Endothelial cell of umbilical vein (primary cell): ENCODE measurements around the gene ADD2. TPM values are rescaled to one million over a fixed set of nuclear protein-coding genes. Genes with fewer than 3 reads are reported as not detected.

Experiments used
- BruUV-seq: library from RNA; stranded (reverse); fragments of 400-500 nt; replicated peaks from 2 replicates; lab custom pipeline; 2021; lab: Mats Ljungman, UMichigan
- CTCF ChIA-PET: fragments of 300-600, 350-600 bp; sonication (Branson Sonifier 250); formaldehyde crosslinking; loops from one replicate; lab custom pipeline; 2021; ENCODE audit warnings: antibody characterized with exemption, inconsistent platforms; lab: Charles Lee
- POLR2A ChIA-PET: fragments of 300-600, 350-600 bp; sonication (Branson Sonifier 250); formaldehyde crosslinking; loops from one replicate; lab custom pipeline; 2021; ENCODE audit warnings: antibody characterized with exemption, inconsistent platforms; lab: Charles Lee
- DNase-seq: peaks from one replicate; pipeline ENCODE4 v3.0.0-alpha.2; 2011; ENCODE audit warnings: low read depth, low spot score
- FAIRE-seq: peaks from 2 replicates; lab custom pipeline; 2011; peaks lifted over from hg19 to GRCh38; lab: Jason Lieb, UNC
- H2AFZ ChIP-seq: 2 replicates; pipeline ENCODE4 v1.6.0; 2012; ENCODE audit warnings: low read depth, low read length, control low read depth, inconsistent platforms
- H3K27ac ChIP-seq: 2 replicates; pipeline ENCODE4 v1.5.1; 2011; ENCODE audit warnings: low read depth, mild to moderate bottlenecking, control low read depth, low read length, moderate library complexity; ENCODE audit not compliant: insufficient read depth
- H3K27me3 ChIP-seq, 2 experiments: 2 replicates each; pipeline versions ENCODE4 v1.6.0 to v1.6.1; 2011; ENCODE audit warnings: low read length in 2 of 2, mixed read lengths in 1 of 2; ENCODE audit not compliant: control insufficient read depth in 2 of 2, insufficient read depth in 2 of 2
- H3K36me3 ChIP-seq, 2 experiments: 2 replicates in 1 of 2; 3 replicates in 1 of 2; pipeline ENCODE4 v1.5.1; 2011; ENCODE audit warnings: low read length in 2 of 2, mild to moderate bottlenecking in 1 of 2, moderate library complexity in 1 of 2; ENCODE audit not compliant: control insufficient read depth in 2 of 2, insufficient read depth in 2 of 2; ENCODE audit errors: extremely low read depth in 1 of 2
- H3K4me1 ChIP-seq: 3 replicates; pipeline ENCODE4 v1.5.1; 2011; ENCODE audit warnings: mild to moderate bottlenecking, low read length; ENCODE audit not compliant: control insufficient read depth, insufficient read depth; ENCODE audit errors: extremely low read depth
- H3K4me2 ChIP-seq: 2 replicates; pipeline ENCODE4 v1.6.1; 2011; ENCODE audit warnings: low read length, control low read depth, mixed read lengths; ENCODE audit not compliant: insufficient read depth
- H3K4me3 ChIP-seq, 3 experiments: fragments of 200-600 bp in 1 of 3; sonication (generic), shearing (Covaris generic) in 1 of 3; replicated peaks in 1 of 3; 2 replicates each; pipeline ENCODE4 v1.5.1; 2011 to 2016; ENCODE audit warnings: control low read depth in 3 of 3, low read length in 3 of 3, mild to moderate bottlenecking in 2 of 3, inconsistent platforms in 1 of 3, low read depth in 1 of 3, moderate library complexity in 1 of 3; ENCODE audit not compliant: insufficient read depth in 1 of 3
- H3K79me2 ChIP-seq: 2 replicates; pipeline ENCODE4 v1.6.0; 2012; ENCODE audit warnings: low read length, inconsistent platforms; ENCODE audit not compliant: control insufficient read depth, insufficient read depth
- H3K9ac ChIP-seq: replicated peaks from 2 replicates; pipeline ENCODE3; 2011; ENCODE audit warnings: low read length, control low read depth; ENCODE audit not compliant: insufficient read depth; ENCODE audit errors: extremely low read depth
- H3K9me1 ChIP-seq: replicated peaks from 3 replicates; pipeline ENCODE4 v1.6.0; 2011; ENCODE audit warnings: mild to moderate bottlenecking, low read length; ENCODE audit not compliant: control insufficient read depth, insufficient read depth; ENCODE audit errors: extremely low read depth
- H3K9me3 ChIP-seq: replicated peaks from 2 replicates; pipeline ENCODE4 v1.5.1; 2012; ENCODE audit warnings: low read length, inconsistent platforms; ENCODE audit not compliant: control insufficient read depth, insufficient read depth
- H4K20me1 ChIP-seq: replicated peaks from 2 replicates; pipeline ENCODE3; 2011; ENCODE audit warnings: mild to moderate bottlenecking, low read length; ENCODE audit not compliant: control insufficient read depth, insufficient read depth; ENCODE audit errors: extremely low read depth
- CTCF ChIP-seq, 2 donors: IDR thresholded peaks; 1 replicate in 1 of 2; 2 replicates in 1 of 2; pipeline ENCODE4 v1.5.1; 2011; ENCODE audit warnings: low read length in 2 of 2, mild to moderate bottlenecking in 2 of 2, moderate library complexity in 2 of 2, control low read depth in 1 of 2, inconsistent platforms in 1 of 2, low read depth in 1 of 2; ENCODE audit not compliant: insufficient read depth in 1 of 2; ENCODE audit errors: extremely low read depth in 1 of 2
- EZH2 ChIP-seq: IDR thresholded peaks from 2 replicates; pipeline ENCODE4 v1.6.1; 2012; ENCODE audit warnings: borderline replicate concordance, low read depth, mild to moderate bottlenecking, moderate library complexity, low read length, inconsistent platforms; ENCODE audit not compliant: severe bottlenecking
- FOS ChIP-seq: IDR thresholded peaks from 2 replicates; pipeline ENCODE4 v1.6.1; 2011; ENCODE audit warnings: mild to moderate bottlenecking, low read length, moderate library complexity, borderline replicate concordance; ENCODE audit not compliant: insufficient read depth
- GATA2 ChIP-seq: IDR thresholded peaks from 2 replicates; pipeline ENCODE4 v1.7.0; 2011; ENCODE audit warnings: low read depth, mild to moderate bottlenecking, moderate library complexity, mixed read lengths, low read length; ENCODE audit not compliant: insufficient read length, insufficient read depth
- JUN ChIP-seq: IDR thresholded peaks from 2 replicates; pipeline ENCODE4 v1.6.1; 2011; ENCODE audit warnings: borderline replicate concordance, low read depth; ENCODE audit not compliant: insufficient read length, insufficient read depth
- MYC ChIP-seq: IDR thresholded peaks from one replicate; pipeline ENCODE4 v1.6.1; 2011; ENCODE audit warnings: mild to moderate bottlenecking, low read depth, low read length
- POLR2A ChIP-seq: IDR thresholded peaks from 2 replicates; pipeline ENCODE4 v1.6.1; 2012; ENCODE audit warnings: low read depth, mild to moderate bottlenecking, control low read depth, low read length
- POLR2AphosphoS5 ChIP-seq: IDR thresholded peaks from 2 replicates; pipeline ENCODE4 v1.6.1; 2012; ENCODE audit warnings: low read depth, mild to moderate bottlenecking, control low read depth, low read length, moderate library complexity; ENCODE audit not compliant: insufficient read depth
- dilution Hi-C: fragments of 300-500 bp; cut with MboI; formaldehyde crosslinking; loops from one replicate; pipeline ENCODE4 v1.15.0; 2019; ENCODE audit warnings: low sequenced_read_pairs; ENCODE audit not compliant: extremely low pct_ligation_motif_present
- intact Hi-C: fragments of 100-400 bp; cut with micrococcal nuclease; formaldehyde crosslinking; loops from one replicate; pipeline ENCODE4 v1.10.0; 2022
- polyA plus RNA-seq, 4 experiments: library from polyadenylated mRNA; depleted of rRNA in 3 of 4; stranded (reverse) in 3 of 4; unstranded in 1 of 4; fragments of >200 nt; gene quantifications; 2 replicates each; pipeline versions ENCODE4 v1.2.1 to v1.2.3, GENCODE V29; 2011 to 2012; ENCODE audit warnings: missing spikeins in 1 of 4
- total RNA-seq: library from RNA; stranded (reverse); gene quantifications from 2 replicates; pipeline ENCODE4 v1.2.3, GENCODE V29; 2021

Gene ADD2
- total and polyA plus RNA-seq, 2 donors (not counting 3 experiments of a cell fraction or from before 2014, with no cell fraction given), result 0.17 TPM; not detected in 1

- Histone ChIP-seq H3K27ac (no peak overlapping the region), H3K27me3 (peaks cover 31 to 37% of the 10 kb centered on the region in 2 experiments), H3K9me1 (no peaks in the 10 kb centered on the region), H3K4me1 (no peaks in the 10 kb centered on the region), H3K4me2 (no peak overlapping the region), H3K36me3 (no peaks in the 10 kb centered on the region), H3K9me3 (no peaks in the 10 kb centered on the region), H3K9ac (no peak overlapping the region), H3K79me2 (no peaks in the 10 kb centered on the region), H2AFZ (no peak overlapping the region), H4K20me1 (no peaks in the 10 kb centered on the region), H3K4me3 (no peak overlapping the region)
- dilution Hi-C loops, result no loop called here
- no peak for FAIRE-seq
- BruUV-seq, result no TSS peak
- intact Hi-C loops, result no loop called here
- no peak for TF ChIP-seq MYC
- TF ChIP-seq POLR2AphosphoS5, result no peak
- no peak for TF ChIP-seq GATA2
- TF ChIP-seq JUN, result no peak
- no peak for TF ChIP-seq FOS
- TF ChIP-seq POLR2A, result no peak
- no peak for TF ChIP-seq EZH2
- no peak for TF ChIP-seq CTCF (IDR thresholded peaks at IDR 0.05; ENCODE audit: extremely low read depth in 1 of 2, insufficient read depth in 1 of 2, low read depth in 1 of 2, low read length in 2 of 2)
- ChIA-PET CTCF (interaction anchor here (0.9 kb wide), 1 partner anchor 8 kb away, joined by 3 read pairs; no protein-coding TSS in a partner anchor), POLR2A (no interaction called here)
- no peak for DNase-seq
Observed at GRCh38 chr2:70795164-70795995, 27.4 kb upstream of the ADD2 start.
